HG03521 (cell line): ENCODE results near the gene GMNC.
"Not testable (repeated sequence)": the region's sequence is repeated elsewhere in the genome, so short reads cannot be mapped to it uniquely, and the experiment has no call there.

Experiments used
- ATAC-seq: cut with Tn5 transposase; IDR thresholded peaks from one replicate; pipeline ENCODE4 v1.9.1; 2021; ENCODE audit warnings: mild to moderate bottlenecking, moderate library complexity; ENCODE audit not compliant: unreplicated experiment

The GMNC gene, protein sequence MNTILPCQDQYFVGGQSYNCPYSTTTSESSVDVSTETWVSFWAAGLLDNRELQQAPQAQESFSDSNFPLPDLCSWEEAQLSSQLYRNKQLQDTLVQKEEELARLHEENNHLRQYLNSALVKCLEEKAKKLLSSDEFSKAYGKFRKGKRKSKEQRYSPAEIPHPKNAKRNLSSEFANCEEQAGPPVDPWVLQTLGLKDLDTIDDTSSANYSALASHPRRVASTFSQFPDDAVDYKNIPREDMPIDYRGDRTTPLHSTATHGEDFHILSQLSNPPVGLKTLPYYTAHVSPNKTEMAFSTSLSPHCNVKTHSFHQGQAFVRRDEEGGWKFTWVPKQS

DNA sequence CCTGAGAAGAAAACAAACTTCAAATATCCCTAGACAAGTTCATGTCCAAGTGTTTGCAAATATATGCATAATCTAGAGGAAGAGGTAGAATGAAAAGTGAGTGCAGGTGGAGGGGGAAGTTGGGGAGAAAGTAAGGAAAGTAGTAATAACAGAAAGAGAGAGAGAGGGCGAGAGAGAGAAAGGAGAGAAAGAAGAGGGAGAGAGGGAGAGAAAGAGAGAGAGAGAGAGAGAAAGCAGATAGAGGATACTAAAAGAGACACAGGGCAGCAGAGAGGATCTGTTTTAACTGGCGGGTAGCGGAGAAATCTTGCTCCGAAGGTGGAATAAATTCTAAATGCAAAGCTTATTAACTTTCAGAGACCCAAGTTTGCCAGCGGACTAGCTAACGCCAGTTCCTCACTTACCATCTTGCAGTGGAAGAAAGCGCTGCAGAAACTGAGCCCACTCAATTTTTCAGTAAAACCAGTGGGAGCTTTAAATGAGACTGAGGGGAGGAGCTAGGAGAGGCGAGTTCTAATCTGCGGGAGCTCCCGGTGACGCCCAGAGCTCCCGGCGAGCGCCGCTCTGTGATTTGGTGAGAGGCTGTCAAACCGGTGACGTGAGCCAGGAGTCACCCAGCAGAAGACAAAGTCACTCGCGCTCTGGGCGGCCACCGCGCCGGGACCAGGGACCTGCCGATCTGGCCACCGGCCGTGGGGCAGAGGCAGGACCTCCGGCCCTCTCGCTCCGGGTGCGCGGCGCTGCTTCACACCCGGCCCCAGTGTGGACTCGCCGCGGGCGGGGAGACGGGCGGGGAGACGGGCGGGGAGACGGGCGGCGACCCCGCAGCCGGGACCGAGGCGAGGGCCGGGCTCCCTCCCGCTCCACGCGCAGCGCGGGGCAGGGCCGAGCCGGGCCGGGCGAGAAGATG is at the start of gene GMNC:
Gene GMNC (minus strand): TSS at position 486 of the 910 bp plus-strand sequence. CDS start 79 bp downstream, at position 407.
- peak; percentile 98 for ATAC-seq

DNA sequence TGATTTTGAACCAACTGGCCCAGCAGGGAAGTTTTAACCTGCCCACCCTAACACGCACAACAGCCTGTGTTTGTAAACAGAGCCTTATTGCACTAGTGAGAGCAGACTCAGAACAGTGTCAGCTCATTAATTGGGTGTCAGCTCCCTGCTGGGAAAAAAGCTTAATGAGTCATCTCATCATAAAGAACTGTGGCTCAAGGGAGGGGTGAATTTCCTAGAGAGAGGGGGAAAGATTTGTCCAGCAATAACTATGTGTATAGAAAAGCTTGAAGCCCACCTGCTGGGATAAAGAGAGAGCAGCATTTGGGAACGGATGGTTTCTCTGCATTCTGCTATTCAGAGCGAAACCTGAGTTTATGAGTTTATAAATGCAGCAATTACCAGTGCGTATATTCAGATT is 48.9 kb upstream of the GMNC start:
- ATAC-seq, result no peak

DNA sequence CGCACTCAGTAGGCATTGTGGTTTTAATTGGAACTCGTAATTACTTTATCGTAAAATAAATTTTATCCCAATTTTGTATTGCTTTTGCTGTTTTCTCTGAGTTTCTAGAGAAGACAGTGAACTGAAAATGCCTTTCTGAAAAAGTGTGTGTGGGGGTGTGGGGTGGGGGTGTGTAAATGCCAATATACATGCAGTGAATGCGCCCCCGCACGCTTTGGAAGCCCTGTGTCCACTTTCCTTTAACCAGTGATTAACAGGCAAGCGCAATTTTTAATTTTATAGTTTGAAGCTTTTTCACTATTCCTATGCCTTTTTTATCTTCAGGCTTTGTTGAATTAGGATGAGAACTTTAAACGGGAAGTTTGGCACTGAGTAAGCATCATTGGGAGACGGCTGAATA is 47.4 kb upstream of the GMNC start:
- ATAC-seq, result no peak

DNA sequence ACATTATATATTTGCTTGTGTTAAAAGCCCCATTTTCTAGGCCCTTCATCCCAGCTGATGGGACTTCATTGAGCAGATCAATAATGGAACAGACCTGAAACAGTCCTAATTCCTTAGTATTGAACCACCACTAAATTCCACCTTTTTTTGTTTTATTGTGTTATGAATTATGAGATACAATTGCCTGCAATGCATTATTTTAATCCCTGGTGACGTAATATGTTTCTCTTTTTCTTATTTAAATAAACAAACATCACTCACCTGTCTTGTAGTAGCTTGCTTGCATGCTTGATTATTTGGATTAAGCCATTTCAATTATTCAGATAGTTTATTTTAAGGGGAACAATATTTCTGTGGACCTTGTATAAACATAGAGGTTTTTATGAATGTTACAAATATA is 40.7 kb upstream of the GMNC start:
- no peak for ATAC-seq

DNA sequence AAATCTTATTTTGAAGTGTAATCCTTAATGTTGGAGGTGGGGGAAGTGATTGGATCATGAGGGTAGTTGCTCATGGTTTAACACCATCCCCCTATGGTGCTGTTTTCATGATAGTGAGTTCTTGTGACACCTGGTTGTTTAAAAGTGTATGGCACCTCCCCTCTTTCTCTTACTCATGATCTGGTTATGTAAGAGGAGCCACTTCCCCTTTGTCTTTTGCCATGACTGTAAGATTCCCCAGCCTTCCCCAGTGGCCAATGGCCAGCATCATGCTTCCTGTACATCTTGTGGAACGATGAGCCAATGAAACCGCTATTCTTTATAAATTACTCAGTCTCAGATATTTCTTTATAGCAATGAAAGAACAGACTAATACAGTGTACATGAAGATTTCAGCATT is 39.8 kb upstream of the GMNC start:
- no peak for ATAC-seq

DNA sequence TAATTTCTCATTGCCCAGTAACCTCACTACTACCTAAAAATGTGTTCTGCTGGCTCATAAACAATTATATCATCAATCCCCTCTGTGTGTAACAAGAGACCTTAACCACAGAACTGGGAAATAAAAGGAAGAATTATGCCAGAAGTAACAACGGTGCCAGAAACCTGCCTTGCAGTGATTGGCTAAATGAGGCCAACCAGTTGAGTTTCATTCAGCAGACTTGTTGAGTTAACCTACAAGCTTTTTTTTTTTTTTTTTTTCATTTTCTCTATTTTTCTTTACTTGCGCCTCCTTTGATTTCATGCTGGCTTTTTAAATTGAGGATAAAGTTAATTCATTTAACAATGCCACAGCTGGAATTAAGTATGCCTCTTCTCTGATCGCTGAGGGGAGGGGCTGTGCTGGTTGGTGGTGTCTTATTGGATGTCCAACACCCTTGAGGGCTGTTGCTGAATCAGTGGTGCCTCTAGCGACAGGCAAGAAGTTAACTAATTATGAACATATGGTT is 30.0 kb upstream of the GMNC start:
- ATAC-seq, result no peak

DNA sequence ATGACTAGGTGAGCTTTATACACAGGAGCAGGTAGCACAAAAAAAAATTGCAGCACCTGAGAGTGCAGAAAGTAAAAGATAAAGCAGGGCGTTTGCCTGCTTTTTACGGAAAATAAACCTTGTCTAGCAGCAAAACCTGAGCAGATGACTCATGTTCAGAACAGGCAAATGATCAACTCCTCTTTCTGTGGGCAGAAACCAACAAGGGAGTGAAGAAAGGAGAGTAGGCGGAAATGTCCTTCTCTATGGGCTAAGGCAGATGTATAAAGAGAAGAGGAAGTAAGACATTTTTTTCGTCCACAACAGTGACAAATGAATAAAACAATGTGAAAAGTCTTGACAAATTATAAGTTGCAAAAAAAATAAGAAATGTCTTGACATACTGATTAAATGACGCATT is 24.5 kb upstream of the GMNC start:
- peak; percentile 76 for ATAC-seq

DNA sequence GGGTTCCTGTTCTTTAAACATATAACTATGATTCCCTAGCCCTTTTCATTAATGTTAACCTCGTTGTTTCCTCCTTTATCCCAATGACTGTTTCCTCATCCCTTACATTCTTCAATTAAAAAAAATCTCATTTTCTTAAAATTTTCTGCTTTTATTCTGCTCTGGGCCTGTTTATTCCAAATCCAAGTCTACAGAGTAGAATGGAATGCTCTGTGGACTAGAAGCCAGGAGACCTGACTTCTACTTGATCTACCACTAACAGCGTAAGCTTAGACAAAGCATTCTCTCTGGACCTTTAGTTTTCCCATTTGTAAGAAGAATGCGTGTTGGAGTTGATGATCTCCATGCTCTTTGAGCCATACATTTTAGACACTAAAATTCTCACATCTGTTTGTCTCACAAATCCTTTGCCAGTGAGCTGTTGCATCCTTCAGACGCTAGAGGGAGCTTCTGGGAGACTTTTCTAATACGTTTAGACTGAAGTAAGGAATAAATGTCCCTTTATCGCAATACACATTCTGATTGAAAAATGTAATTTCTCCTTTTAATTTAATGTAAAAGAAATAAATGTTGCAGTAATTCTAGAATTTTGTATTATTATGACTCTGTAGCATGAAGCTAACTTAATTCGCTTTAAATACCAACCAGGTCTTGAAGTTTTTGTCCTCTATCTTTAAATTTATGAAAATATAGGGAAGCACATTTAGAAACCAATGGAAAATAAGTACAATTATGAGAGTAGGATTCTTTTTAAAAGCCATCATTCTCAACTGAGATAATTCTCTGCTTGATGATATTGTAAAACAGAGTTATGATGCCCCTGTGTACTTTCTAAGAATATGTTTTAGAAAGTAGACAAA is 21.7 kb upstream of the GMNC start:
- peak; percentile 68 for ATAC-seq

DNA sequence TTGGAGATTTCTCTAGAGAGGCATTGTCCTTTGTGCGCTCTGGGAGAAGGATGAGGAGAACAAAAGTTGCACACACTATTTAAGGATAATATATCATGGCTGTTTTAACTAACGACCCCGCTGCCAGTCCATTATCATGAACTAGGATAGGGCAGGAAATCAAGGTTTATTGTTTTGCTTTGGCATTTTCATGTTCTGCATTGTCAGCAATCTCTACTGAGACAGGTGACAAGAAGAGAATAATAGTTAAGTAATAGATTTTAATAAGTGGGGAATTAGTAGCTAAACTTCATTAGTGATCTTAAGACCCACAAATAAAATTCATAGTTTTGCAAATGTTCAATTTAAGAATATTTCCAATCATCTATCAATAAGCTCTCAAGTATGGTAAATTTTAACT is 20.6 kb upstream of the GMNC start:
- no peak for ATAC-seq

DNA sequence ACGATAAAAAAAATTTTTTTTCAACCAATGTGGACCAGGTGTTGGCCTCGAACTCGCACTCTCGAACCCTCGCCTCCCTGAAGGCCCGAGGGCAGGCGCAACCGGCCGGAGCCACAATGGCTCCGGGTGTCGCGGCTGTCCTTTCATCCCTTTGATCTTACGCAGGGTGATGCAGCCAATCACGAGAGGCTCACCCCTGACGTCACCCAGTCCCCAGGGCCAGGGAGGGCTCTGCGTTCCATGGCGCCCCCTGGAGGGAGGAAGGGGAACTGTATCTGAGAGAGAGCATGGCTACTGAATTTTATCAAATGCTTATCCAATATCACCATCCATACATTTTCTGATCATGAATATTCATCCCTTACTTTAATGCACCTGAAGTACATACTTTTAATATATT is 15.4 kb upstream of the GMNC start:
- ATAC-seq, result no peak

DNA sequence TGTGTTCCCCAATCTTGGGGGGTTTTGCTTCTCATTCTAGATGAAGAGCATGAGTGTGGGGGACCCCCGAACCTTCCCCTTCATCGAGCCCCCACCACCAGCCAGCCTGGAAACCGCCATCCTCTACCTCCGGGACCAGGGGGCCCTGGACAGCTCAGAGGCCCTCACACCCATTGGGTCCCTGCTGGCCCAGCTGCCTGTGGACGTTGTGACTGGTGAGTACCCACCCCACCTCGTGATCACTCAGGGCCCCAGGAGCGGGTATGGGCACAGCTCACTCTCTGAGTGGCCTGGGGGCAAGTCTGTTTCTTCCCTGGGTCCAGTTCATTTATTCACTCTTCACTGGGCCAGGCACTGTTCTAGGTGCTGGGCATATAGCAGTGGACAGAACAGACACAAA is 13.9 kb upstream of the GMNC start:
- ATAC-seq, result not testable (repeated sequence)

DNA sequence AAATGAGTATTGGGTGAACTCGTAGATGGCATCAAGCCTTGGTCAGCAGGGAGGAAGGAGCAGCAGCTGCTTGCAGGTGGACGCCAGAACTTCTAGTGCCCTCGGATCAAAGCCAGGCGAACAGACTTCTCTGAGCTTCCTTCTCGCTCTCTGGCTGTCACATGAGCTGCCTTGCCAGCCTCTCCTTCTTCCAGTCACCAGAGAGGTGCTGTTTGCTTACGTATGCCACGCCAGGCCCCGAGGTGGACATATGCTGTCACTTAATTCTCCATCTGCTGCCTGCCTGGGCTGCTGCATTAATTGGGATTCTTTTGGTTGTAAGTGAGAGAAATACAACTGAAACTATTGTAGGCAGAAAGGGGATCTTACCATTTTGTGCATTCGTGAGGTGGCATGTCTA is 12.6 kb upstream of the GMNC start:
- not testable (repeated sequence) for ATAC-seq

DNA sequence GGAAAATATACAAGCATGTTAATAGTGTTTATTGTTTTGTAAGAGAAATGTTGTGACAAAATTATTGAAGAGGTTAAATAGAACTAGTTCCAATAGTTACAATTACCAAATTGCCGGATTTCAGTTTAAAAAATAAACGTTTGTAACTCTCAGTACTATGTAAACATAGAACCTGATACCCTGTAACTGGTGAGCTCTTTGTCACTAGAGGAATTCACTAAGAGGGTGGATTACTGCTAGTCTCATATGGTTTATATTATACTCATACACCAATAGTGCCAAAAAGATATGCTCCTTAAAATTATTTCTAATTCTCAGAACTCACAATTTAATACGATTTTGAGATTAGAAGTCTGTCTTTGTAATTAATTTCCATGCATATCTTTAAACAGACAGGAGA is 7.6 kb upstream of the GMNC start:
- no peak for ATAC-seq

DNA sequence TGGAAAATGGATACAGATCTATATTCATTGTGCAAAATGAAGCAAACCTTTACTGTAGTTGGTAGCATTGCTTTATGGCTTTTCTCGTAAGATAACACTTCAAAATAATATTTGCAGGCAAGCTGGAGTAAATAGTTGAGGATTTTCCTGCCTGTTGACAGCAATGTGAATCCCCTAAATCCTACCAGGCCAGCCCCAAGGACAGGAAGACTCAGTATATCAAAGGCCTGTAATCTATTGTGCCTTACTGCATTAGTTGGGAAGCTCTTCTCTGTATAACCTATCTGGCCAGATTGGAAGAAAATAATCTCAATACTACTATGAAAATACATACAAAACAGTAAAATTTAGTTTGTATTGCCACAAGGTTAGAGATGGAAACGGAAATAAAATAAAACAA is 4.6 kb upstream of the GMNC start:
- no peak for ATAC-seq

DNA sequence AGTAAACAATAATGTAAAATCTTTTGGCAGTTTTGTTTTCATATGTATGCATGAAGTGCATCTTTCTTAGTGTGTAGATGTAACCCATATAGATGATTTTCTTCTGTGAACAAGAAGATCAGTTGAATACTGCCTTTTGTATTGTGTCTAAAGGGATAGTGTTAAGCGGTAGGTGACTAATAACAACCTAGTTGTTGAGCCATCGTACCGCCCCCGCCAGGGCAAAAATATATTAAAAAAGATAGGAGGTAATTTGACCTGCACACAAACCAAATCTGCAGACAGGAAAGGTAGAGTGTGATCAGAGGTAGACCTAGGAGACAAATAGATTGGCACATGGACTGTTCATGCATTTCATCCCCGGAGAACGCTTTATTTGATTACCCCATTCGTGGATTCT is 3.3 kb upstream of the GMNC start:
- ATAC-seq, result no peak

DNA sequence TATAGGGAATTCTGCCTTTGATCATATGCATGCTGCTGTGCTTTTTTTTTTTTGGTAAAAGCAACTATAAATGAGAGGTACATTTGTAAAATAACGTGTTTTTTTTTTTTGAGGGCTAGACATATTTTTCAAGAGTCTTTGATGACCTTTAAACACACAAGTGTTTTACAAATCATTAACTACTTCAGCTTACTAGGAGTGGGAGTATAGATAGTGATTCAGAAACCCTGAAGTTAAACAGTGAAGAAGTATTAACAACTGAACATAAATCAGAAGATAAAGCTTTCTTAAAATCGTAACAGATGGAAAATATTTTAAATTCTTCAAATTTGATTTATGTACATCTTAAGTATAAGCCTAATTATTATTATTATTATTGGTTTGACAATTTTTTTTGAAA is 2.9 kb upstream of the GMNC start:
- no peak for ATAC-seq

DNA sequence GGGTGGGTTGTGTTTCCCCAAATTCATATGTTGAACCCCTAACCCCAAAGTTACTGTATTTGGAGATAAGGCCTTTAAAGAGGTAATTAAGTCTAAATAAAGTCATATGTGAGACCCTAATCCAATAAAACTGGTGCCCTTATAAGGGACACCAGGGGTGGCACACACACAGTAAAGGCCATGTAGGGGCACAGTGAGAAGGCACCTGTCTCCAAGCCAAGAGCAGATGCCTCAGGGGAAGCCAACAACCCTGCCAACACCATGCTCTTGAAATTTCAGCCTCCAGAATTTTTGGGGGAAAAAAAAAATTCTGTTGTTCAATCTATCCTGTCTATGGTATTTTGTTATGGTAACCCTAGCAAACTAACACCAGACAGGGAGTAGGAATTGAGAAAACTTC is 1.5 kb upstream of the GMNC start:
- no peak for ATAC-seq

DNA sequence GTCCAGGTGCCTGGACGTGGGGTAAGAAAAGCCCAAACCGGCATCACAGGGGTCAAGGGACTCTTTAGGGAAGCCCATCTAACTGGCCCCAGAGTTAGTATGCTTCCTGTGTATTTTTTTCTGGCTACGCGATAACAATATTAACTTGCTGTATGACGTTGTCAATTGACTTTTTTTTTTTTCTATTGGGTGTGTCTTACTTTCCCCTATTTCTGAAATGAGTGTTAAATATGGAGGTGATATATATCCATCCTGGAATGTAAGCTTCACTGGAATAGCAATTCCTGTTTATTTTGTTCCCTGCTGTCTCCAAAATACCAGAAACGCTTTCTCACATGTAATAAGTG is 598 bp upstream of the GMNC start:
- ATAC-seq, result no peak

DNA sequence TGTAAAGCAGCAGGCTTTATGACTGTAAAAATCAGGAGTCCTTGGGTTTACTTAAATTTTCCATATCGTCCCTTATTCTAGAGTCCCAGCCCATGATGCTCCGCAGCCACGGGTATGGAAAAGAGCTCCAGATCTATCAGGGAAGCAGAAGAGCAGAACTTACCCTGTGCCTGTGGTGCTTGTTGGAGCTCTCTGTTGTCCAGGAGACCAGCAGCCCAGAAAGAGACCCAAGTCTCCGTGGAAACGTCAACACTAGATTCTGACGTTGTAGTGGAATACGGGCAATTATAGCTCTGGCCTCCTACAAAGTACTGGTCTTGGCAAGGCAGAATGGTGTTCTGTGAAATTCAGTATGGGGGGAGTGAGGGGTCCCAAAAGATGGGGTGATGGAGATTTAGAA is 2.0 kb downstream of the GMNC start:
- no peak for ATAC-seq

DNA sequence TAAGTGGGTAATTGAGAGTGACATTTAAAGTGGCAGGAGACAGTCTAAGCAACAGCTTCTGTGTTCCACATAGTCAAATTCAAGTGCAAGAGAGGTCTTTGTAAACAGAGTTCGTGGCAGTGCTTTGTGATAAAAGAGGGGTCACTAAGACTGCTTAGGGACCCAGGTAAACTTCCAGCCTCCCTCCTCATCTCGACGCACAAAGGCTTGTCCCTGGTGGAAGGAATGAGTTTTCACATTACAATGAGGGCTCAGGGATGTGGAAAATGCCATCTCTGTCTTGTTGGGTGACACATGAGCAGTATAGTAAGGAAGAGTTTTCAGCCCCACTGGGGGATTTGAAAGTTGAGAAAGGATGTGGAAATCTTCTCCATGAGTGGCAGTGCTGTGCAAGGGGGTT is 7.3 kb downstream of the GMNC start:
- ATAC-seq, result no peak

DNA sequence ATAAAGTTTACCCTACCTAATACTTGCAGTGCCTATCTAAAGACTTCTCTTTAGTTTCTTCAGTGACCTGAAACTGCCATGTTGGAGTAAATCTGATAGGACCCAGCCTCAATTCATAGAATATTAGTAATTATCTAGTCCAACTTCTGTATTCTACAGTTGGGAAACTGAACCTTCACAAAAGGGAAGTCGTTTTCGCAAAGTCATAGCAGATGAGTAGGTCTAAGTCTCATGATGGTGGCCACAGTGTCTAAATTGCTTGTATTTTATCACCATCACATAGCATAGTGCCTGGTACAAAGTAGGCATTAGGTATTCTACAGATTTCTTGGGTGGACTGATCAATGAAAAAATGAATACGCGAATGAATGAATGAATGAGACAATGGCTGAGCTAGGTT is 8.4 kb downstream of the GMNC start:
- ATAC-seq, result no peak
